ENCODE data around the gene HJV.

Gene HJV

DNA sequence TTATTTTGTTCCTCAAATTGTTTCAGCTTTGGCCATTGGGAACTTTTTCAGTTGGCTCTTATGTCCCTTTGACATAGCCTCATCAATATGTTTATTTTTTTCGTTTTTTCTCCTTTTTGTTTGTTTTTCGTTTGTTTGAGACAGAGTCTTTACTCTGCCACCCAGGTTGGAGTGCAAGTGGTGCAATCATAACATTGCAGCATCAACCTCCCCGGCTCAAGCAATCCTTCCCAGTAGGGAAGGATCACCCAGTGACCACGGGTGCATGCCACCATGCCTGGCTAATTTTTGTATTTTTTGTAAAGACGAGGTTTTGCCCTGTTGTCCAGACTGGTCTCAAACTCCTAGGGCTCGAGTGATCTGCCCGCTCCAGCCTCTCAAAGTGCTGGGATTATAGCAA is 49.0 kb downstream of the HJV start:
- DNase-seq: no peak
